VCaP (cell line): Measurements from ENCODE around the gene APLP2.

Experiments used
- H3K27ac ChIP-seq: fragments of 450-650 bp; 2 replicates; pipeline ENCODE4 v1.5.1; 2017
- TF ChIP-seq, protein P1 (sequence below): fragments of 450-650 bp; conservative IDR thresholded peaks from 2 replicates; pipeline ENCODE4 v1.5.1; 2017; ENCODE audit warnings: mild to moderate bottlenecking, moderate library complexity

The APLP2 gene

DNA sequence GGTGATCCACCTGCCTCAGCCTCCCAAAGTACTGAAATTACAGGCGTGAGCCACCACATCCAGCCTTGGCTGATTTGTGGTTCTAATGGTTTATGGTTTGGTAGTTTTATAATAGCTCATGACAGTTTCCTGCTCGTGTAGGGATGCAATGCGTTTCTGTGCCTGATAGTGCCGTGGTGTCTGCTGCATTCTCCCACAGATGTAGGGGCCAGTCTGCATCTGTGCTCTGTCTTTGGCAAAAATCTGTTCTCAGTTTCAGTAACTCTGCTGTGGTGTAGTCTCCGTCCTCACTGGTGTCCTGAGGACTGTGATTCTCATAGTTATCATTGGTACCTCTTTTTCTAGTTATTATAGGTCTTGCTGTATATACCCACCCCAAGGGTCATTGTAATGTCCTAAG lies 106.2 kb downstream of the APLP2 start:
- TF ChIP-seq, protein P1, sequence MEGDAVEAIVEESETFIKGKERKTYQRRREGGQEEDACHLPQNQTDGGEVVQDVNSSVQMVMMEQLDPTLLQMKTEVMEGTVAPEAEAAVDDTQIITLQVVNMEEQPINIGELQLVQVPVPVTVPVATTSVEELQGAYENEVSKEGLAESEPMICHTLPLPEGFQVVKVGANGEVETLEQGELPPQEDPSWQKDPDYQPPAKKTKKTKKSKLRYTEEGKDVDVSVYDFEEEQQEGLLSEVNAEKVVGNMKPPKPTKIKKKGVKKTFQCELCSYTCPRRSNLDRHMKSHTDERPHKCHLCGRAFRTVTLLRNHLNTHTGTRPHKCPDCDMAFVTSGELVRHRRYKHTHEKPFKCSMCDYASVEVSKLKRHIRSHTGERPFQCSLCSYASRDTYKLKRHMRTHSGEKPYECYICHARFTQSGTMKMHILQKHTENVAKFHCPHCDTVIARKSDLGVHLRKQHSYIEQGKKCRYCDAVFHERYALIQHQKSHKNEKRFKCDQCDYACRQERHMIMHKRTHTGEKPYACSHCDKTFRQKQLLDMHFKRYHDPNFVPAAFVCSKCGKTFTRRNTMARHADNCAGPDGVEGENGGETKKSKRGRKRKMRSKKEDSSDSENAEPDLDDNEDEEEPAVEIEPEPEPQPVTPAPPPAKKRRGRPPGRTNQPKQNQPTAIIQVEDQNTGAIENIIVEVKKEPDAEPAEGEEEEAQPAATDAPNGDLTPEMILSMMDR: no peak
- no peak overlapping the region for H3K27ac ChIP-seq

DNA sequence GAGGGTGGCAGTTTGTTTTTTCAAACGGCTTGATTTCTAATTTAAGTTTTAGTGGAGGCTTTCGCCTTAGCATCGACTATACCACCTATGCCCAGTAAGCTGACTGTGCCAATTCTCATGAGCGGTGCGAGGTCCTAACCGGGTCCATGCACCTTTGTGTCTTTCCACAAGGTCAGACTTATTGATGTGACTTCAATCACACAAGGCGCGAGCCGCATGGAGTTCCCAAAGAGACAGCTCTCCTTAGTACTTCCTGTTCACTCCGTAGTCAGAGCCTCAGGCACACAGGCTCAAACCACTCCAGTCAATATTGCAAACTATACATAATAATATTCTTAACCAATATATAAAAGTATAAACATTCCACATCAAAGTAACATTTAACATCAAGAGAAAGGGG lies 108.1 kb downstream of the APLP2 start:
- TF ChIP-seq, protein P1: no peak
- no peak overlapping the region for H3K27ac ChIP-seq

DNA sequence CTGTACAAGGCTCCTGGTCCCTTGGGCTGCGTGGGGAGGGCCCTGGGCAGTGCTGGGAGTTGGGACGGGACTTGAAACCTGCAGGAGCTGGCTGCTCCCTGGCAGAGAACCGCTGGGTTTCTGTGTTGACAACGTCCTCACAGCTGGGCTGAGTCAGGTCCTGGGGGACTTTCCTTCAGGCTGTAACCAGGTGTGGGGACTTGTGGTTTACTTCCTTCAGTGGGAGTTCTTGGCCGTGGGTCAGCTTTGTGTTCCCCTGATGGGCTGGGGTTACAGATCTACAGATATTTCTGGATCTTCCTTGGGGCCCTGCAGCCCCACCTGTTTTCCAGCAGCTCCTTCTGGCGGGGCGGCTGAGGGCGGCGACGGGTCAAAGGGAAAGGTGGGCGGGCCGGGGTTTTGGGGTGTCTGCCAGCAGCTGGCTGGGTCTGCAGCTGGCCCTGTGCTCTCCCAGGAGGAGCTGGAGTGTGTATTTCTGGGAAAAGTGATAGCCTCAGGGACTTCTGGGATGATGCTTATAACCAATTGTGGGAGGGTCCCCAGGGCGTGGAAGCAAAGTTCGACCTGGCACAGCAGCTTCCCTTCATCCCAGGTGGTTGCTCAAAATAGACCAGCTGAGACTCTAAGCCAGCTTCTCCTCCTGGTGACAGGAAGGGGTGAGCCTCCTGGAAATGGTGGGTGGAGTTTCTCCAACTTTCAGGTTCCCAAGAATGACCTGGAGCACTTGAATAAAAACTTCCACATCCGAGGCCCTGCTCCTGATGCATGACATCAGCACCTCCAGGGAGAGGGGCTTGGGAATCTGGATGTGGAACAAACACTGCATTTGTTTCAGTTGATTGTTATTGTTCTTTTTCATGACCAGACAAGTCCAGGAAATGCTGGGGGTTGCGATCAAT lies 109.0 kb downstream of the APLP2 start:
- H3K27ac ChIP-seq: peak overlapping the region; percentile 99
- TF ChIP-seq, protein P1: no peak

DNA sequence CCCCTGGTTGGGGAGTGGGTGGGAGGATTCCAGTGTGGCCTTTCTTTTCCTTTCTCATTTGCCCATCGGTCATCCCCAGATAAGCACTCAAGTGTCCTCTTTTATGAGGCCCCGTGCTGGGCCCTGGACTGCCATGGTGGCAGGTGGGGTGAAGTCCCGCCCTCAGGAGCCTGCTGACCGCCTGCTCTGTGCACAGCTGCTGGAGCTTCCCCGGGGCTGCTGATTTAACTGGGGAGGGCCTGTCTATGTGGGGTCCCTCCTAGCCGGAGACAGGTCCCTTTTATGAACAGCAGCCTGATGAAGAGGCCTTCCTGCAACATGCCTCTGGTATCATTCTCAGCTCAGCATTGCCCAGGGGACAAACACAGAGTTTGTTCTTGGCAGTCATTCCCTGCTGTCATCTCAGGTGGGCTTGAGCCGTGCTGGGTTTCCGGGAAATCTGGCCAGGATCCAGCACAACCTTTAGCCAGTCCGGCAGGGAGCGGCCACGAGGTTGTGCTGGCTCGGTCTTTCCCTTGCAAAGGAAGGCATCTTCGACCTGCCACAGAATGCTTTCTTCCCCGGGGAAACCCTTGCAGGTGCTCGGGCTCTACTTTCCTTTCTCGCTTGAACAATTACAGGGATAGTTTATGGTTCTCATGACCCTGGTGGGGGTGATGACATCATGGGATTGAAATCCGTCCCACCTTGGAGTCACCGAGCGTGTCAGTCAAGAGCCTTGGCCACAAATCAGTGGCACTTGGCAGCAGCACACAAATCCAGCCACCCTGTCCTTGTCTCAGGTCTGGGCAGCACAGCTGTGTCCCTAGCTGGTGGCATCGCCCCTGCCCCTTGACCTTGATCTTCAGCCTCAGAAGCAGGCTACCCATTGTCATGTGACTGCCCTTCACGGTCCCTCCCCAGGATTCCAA lies 110.0 kb downstream of the APLP2 start:
- TF ChIP-seq, protein P1: no peak
- peak overlapping the region; percentile 99 for H3K27ac ChIP-seq

DNA sequence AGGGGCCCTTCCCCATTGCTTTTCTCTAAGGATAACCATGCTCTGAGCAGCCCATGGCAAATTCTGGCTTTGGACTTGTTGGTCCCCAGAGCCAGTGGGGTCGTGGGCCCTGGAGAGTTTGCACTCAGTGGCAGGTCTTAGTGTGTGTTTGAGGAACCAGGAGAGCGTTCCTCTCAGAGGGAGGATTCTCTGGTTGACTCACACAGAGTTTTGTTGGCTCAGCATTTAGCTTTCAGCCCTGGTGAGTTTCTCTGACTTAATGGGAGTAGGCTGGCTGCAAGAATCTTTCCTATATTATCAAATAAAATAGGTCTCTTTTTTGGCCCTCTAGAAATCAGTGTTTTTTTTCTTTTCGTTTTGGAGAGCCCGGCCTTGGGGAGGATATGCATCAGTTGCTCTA lies 110.8 kb downstream of the APLP2 start:
- TF ChIP-seq, protein P1: no peak
- H3K27ac ChIP-seq: peak overlapping the region; percentile 99

DNA sequence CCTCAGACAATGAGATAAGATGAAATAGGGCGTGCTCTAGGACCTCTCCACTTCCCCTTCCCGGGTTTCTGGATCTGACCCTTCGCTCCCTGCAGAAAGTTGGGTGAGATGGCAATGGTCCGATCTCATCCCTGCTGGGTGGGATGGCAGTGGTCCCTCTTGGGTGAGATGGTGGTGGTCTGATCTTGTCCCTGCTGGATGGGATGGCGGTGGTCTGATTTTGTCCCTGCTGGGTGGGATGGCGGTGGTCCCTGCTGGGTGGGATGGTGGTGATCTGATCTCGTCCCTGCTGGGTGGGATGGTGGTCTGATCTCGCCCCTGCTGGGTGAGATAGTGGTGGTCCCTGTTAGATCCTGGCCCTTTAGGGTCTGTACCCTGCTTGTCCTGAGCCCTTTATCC lies 111.2 kb downstream of the APLP2 start:
- TF ChIP-seq, protein P1: no peak
- H3K27ac ChIP-seq: peak overlapping the region; percentile 99
